SK-N-SH (cell line): ENCODE results near the gene DCDC2B. TPM values are rescaled to one million over a fixed set of nuclear protein-coding genes. Genes with fewer than 3 reads are reported as not detected.

Experiments used
- CTCF ChIA-PET: fragments of 300-600, 350-600 bp; formaldehyde crosslinking; extraction: SDS; loops from one replicate; lab custom pipeline; 2021; lab: Yijun Ruan, JAX
- POLR2A ChIA-PET: fragments of 350-600 bp; sonication (Branson Sonifier 250); formaldehyde crosslinking; extraction: SDS; loops from one replicate; lab custom pipeline; 2020; ENCODE audit warnings: antibody characterized with exemption, inconsistent platforms; lab: Yijun Ruan, JAX
- DNase-seq: peaks from one replicate; pipeline ENCODE4 v3.0.0; 2012
- H2AFZ ChIP-seq: fragments of 200-600 bp; sonication (generic); 2 replicates; pipeline ENCODE4 v1.8.1; 2016; ENCODE audit warnings: antibody characterized with exemption, mild to moderate bottlenecking, low read depth
- H3F3A ChIP-seq: fragments of 200-600 bp; sonication (generic); replicated peaks from 2 replicates; pipeline ENCODE3; 2016; ENCODE audit warnings: antibody characterized with exemption, mild to moderate bottlenecking; ENCODE audit not compliant: insufficient read depth
- H3K27ac ChIP-seq, 2 experiments: fragments of 200-500 bp in 1 of 2; fragments of 200-600 bp in 1 of 2; sonication (Bioruptor generic) in 1 of 2; sonication (generic), shearing (Covaris generic) in 1 of 2; 2 replicates each; pipeline versions ENCODE4 v1.5.1 to v1.6.1; 2014 to 2016; ENCODE audit warnings: low read depth in 2 of 2, inconsistent platforms in 1 of 2, low read length in 1 of 2, mild to moderate bottlenecking in 1 of 2, mixed read lengths in 1 of 2
- H3K27me3 ChIP-seq: fragments of 200-600 bp; sonication (generic), shearing (Covaris generic); 2 replicates; pipeline ENCODE4 v1.6.1; 2016; ENCODE audit warnings: mixed run types; ENCODE audit not compliant: insufficient read depth
- H3K36me3 ChIP-seq, 2 experiments: fragments of 200-500 bp in 1 of 2; fragments of 200-600 bp in 1 of 2; sonication (Bioruptor generic) in 1 of 2; sonication (generic) in 1 of 2; replicated peaks in 1 of 2; 2 replicates each; pipeline versions ENCODE3 to v1.5.1; 2014 to 2016; ENCODE audit warnings: low read length in 1 of 2, mild to moderate bottlenecking in 1 of 2; ENCODE audit not compliant: insufficient read depth in 2 of 2, control insufficient read depth in 1 of 2
- H3K4me1 ChIP-seq, 2 experiments: fragments of 200-500 bp in 1 of 2; fragments of 200-600 bp in 1 of 2; sonication (Bioruptor generic) in 1 of 2; sonication (generic), shearing (Covaris generic) in 1 of 2; 2 replicates each; pipeline versions ENCODE4 v1.5.1 to v1.6.1; 2014 to 2016; ENCODE audit warnings: low read depth in 1 of 2, low read length in 1 of 2, mixed run types in 1 of 2; ENCODE audit not compliant: insufficient read depth in 2 of 2, control insufficient read depth in 1 of 2
- H3K4me2 ChIP-seq: fragments of 200-600 bp; sonication (generic), shearing (Covaris generic); 2 replicates; pipeline ENCODE4 v1.6.1; 2017; ENCODE audit warnings: mixed run types
- H3K4me3 ChIP-seq, 2 experiments: fragments of 200-500 bp in 1 of 2; fragments of 200-600 bp in 1 of 2; sonication (Bioruptor generic) in 1 of 2; sonication (generic), shearing (Covaris generic) in 1 of 2; 2 replicates each; pipeline versions ENCODE4 v1.5.1 to v1.8.1; 2014 to 2016; ENCODE audit warnings: low read depth in 2 of 2, inconsistent platforms in 1 of 2, low read length in 1 of 2, mild to moderate bottlenecking in 1 of 2, mixed read lengths in 1 of 2, moderate library complexity in 1 of 2
- H3K79me2 ChIP-seq: fragments of 200-600 bp; sonication (generic); 2 replicates; pipeline ENCODE4 v1.8.1; 2017; ENCODE audit warnings: mild to moderate bottlenecking; ENCODE audit not compliant: insufficient read depth
- H3K9ac ChIP-seq: fragments of 200-600 bp; sonication (generic); 2 replicates; pipeline ENCODE4 v1.6.1; 2017; ENCODE audit warnings: mixed run types
- H3K9me2 ChIP-seq: fragments of 200-600 bp; sonication (generic); 2 replicates; pipeline ENCODE4 v1.6.1; 2017; ENCODE audit warnings: mixed run types
- H3K9me3 ChIP-seq: fragments of 200-600 bp; sonication (generic); 2 replicates; pipeline ENCODE4 v1.6.1; 2017; ENCODE audit warnings: mixed run types, mild to moderate bottlenecking, moderate library complexity
- H4K20me1 ChIP-seq: fragments of 200-600 bp; sonication (generic); 2 replicates; pipeline ENCODE4 v1.6.1; 2017; ENCODE audit warnings: mild to moderate bottlenecking, mixed run types; ENCODE audit not compliant: insufficient read depth
- ELF1 ChIP-seq: IDR thresholded peaks from 2 replicates; pipeline ENCODE4 v1.4.0; 2012
- FOSL2 ChIP-seq: IDR thresholded peaks from 2 replicates; pipeline ENCODE4 v1.4.0; 2012; ENCODE audit warnings: low read depth, mild to moderate bottlenecking, moderate library complexity, borderline replicate concordance
- GABPA ChIP-seq: IDR thresholded peaks from 2 replicates; pipeline ENCODE4 v1.4.0; 2012; ENCODE audit warnings: low read depth, mild to moderate bottlenecking
- GATA2 ChIP-seq: sonication (generic); formaldehyde crosslinking; IDR thresholded peaks from 2 replicates; pipeline ENCODE4 v1.5.0; 2020; ENCODE audit warnings: mild to moderate bottlenecking, missing genetic modification reagents
- JUND ChIP-seq: IDR thresholded peaks from 2 replicates; pipeline ENCODE4 v1.4.0; 2012
- MEF2A ChIP-seq: IDR thresholded peaks from 2 replicates; pipeline ENCODE4 v1.4.0; 2012; ENCODE audit warnings: low read depth, borderline replicate concordance
- MXI1 ChIP-seq: IDR thresholded peaks from 2 replicates; pipeline ENCODE4 v1.6.1; 2012; ENCODE audit warnings: mild to moderate bottlenecking, low read depth, low read length, improper control_type of control experiment
- PBX3 ChIP-seq: IDR thresholded peaks from 2 replicates; pipeline ENCODE4; 2012
- POLR2AphosphoS5 ChIP-seq: IDR thresholded peaks from 2 replicates; pipeline ENCODE4 v1.6.1; 2012; ENCODE audit warnings: low read depth, low read length
- RAD21 ChIP-seq: IDR thresholded peaks from 2 replicates; pipeline ENCODE4 v1.6.1; 2012; ENCODE audit warnings: mild to moderate bottlenecking, low read length
- REST ChIP-seq: IDR thresholded peaks from 2 replicates; pipeline ENCODE4 v1.6.1; 2012; ENCODE audit warnings: mild to moderate bottlenecking, low read depth, low read length, moderate library complexity
- RFX5 ChIP-seq: IDR thresholded peaks from 2 replicates; pipeline ENCODE4 v1.6.1; 2012; ENCODE audit warnings: mild to moderate bottlenecking, improper control_type of control experiment, low read length
- SIN3A ChIP-seq: IDR thresholded peaks from 2 replicates; pipeline ENCODE4 v1.6.1; 2012; ENCODE audit warnings: low read depth, mild to moderate bottlenecking, low read length, moderate library complexity, borderline replicate concordance
- TAF1 ChIP-seq: IDR thresholded peaks from 2 replicates; pipeline ENCODE4 v1.6.1; 2012; ENCODE audit warnings: low read depth, mild to moderate bottlenecking, low read length, moderate library complexity, borderline replicate concordance
- TCF12 ChIP-seq: IDR thresholded peaks from 2 replicates; pipeline ENCODE4 v1.4.0; 2012
- YY1 ChIP-seq: IDR thresholded peaks from 2 replicates; pipeline ENCODE4 v1.4.0; 2012; ENCODE audit warnings: low read depth, mild to moderate bottlenecking
- WGBS: methylation state at CpG from one replicate; pipeline ENCODE4 v1.1.6; 2017; ENCODE audit warnings: low lambda C conversion rate; 5-methylcytosine and 5-hydroxymethylcytosine counted together
- polyA plus RNA-seq, 3 experiments: library from polyadenylated mRNA; depleted of rRNA; stranded (reverse); fragments of >200 nt; gene quantifications; 2 replicates each; pipeline ENCODE4 v1.2.3, GENCODE V29; 2012
- TF ChIP-seq, protein P1 (sequence below): fragments of 200-600 bp; sonication (generic); IDR thresholded peaks from 2 replicates; pipeline ENCODE4 v1.6.1; 2017; ENCODE audit warnings: antibody characterized with exemption, mild to moderate bottlenecking, moderate library complexity
- TF ChIP-seq, protein P2 (sequence below): fragments of 150-350 bp; IDR thresholded peaks from 2 replicates; pipeline ENCODE4 v1.6.1; 2016; ENCODE audit warnings: mild to moderate bottlenecking, low read depth, low read length

The DCDC2B gene
- polyA plus RNA-seq, 1 of the 3 experiments (the other 2 are of a cell fraction) = not detected

DNA sequence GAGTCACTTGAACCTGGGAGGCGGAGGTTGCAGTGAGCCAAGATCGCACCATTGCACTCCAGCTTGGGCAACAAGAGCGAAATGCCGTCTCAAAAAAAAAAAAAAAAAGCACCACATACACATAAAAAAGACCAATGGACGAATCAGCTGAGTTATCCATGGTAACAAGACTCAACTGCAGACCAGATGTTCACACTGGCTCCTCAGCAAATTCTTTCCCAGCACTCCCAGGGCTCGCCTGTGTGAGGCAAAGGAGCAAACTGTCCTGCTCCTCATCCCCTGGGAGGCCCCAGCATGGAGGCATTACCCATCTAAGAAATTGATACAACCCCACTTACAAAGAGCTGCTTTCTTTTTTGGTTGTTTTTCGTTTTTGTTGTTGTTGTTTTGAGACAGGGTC, 10.1 kb downstream of the DCDC2B start:
- H3K9me2 ChIP-seq = no peaks in the 10 kb centered on the region
- H3K27me3 ChIP-seq = no peaks in the 10 kb centered on the region
- H3K4me3 ChIP-seq = no peak overlapping the region
- H3F3A ChIP-seq = peaks cover 3% of the 10 kb centered on the region
- no peak overlapping the region for H3K4me2 ChIP-seq
- no peaks in the 10 kb centered on the region for H3K9me3 ChIP-seq
- H3K4me1 ChIP-seq = peaks cover 8 to 18% of the 10 kb centered on the region in 2 experiments; a peak in 3 of 4 replicates
- no peak overlapping the region for H2AFZ ChIP-seq
- H3K27ac ChIP-seq = no peak overlapping the region
- WGBS = 78% methylated on average over 7 of the region's 7 CpGs
- no peak for TF ChIP-seq YY1
- TF ChIP-seq RAD21 = no peak
- no peak for TF ChIP-seq JUND
- no peak for TF ChIP-seq GABPA
- TF ChIP-seq, protein P1, sequence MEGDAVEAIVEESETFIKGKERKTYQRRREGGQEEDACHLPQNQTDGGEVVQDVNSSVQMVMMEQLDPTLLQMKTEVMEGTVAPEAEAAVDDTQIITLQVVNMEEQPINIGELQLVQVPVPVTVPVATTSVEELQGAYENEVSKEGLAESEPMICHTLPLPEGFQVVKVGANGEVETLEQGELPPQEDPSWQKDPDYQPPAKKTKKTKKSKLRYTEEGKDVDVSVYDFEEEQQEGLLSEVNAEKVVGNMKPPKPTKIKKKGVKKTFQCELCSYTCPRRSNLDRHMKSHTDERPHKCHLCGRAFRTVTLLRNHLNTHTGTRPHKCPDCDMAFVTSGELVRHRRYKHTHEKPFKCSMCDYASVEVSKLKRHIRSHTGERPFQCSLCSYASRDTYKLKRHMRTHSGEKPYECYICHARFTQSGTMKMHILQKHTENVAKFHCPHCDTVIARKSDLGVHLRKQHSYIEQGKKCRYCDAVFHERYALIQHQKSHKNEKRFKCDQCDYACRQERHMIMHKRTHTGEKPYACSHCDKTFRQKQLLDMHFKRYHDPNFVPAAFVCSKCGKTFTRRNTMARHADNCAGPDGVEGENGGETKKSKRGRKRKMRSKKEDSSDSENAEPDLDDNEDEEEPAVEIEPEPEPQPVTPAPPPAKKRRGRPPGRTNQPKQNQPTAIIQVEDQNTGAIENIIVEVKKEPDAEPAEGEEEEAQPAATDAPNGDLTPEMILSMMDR = no peak
- TF ChIP-seq TAF1 = no peak
- no peak for TF ChIP-seq PBX3
- no peak for TF ChIP-seq REST
- TF ChIP-seq GATA2 = no peak
- TF ChIP-seq, protein P2, sequence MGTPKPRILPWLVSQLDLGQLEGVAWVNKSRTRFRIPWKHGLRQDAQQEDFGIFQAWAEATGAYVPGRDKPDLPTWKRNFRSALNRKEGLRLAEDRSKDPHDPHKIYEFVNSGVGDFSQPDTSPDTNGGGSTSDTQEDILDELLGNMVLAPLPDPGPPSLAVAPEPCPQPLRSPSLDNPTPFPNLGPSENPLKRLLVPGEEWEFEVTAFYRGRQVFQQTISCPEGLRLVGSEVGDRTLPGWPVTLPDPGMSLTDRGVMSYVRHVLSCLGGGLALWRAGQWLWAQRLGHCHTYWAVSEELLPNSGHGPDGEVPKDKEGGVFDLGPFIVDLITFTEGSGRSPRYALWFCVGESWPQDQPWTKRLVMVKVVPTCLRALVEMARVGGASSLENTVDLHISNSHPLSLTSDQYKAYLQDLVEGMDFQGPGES = no peak
- no peak for TF ChIP-seq POLR2AphosphoS5
- no peak for TF ChIP-seq MEF2A
- TF ChIP-seq ELF1 = no peak
- TF ChIP-seq FOSL2 = no peak
- no peak for TF ChIP-seq MXI1
- no peak for TF ChIP-seq SIN3A
- TF ChIP-seq TCF12 = no peak
- TF ChIP-seq RFX5 = no peak
- TF ChIP-seq, all 33 proteins: peak for 0
- ChIA-PET CTCF (interaction anchor here (0.6 to 1.5 kb wide), 2 partner anchors 29 to 74 kb away, joined by 3 to 6 read pairs; partner anchors contain the start of gene FAM167B), POLR2A (interaction anchor here (0.7 kb wide), 1 partner anchor 106 kb away, joined by 3 read pairs; no protein-coding TSS in a partner anchor)
- no peak for DNase-seq
- Histone ChIP-seq H3K9ac (no peak overlapping the region), H4K20me1 (no peaks in the 10 kb centered on the region), H3K79me2 (peaks cover 51% of the 10 kb centered on the region), H3K36me3 (peaks cover 11 to 31% of the 10 kb centered on the region in 2 experiments)
